Measurements from ENCODE around the gene TFEB. TPM values are rescaled to one million over a fixed set of nuclear protein-coding genes. Genes with fewer than 3 reads are reported as not detected.

TFEB gene
- total and polyA plus RNA-seq, 2 of the 8 experiments (the other 6 are each of a cell fraction or from before 2014, with no cell fraction given), result 2.3 to 6.7 TPM

- H2AK5ac ChIP-seq (ENCODE audit: low read depth, low read length), result no peak overlapping the region
- H2BK20ac ChIP-seq (ENCODE audit: low read length), result no peak overlapping the region
- H3K23me2 ChIP-seq (ENCODE audit: low read depth, low read length), result no peaks in the 10 kb centered on the region
- no peaks in the 10 kb centered on the region for H3K36me3 ChIP-seq (ENCODE audit: control insufficient read depth in 2 of 4, insufficient read depth in 4 of 4, low read length in 3 of 4)
- H3K79me2 ChIP-seq (ENCODE audit: control insufficient read depth in 1 of 2, insufficient read depth in 2 of 2, low read length in 2 of 2), result no peaks in the 10 kb centered on the region
- FAIRE-seq (no peak), DNase-seq (ENCODE audit: low read depth in 1 of 2, low spot score in 2 of 2) (no peak)
- no peak overlapping the region for H3K4me2 ChIP-seq (ENCODE audit: insufficient read depth in 1 of 2, low read depth in 2 of 2, low read length in 2 of 2)
- no peak overlapping the region for H3K4ac ChIP-seq (replicated peaks; ENCODE audit: insufficient read length, low read depth, low read length)
- H3K23ac ChIP-seq (ENCODE audit: insufficient read length), result no peak overlapping the region
- 0 out of 2 replicates have a peak, but pooled peaks cover 2% of the 10 kb centered on the region for H3K79me1 ChIP-seq (ENCODE audit: low read depth, low read length)
- peak overlapping the region; percentile 95 for H2BK15ac ChIP-seq (ENCODE audit: low read length)
- no peak overlapping the region for H3K9ac ChIP-seq (replicated peaks in 1 of 4; ENCODE audit: extremely low read depth in 1 of 4, low read depth in 3 of 4, low read length in 3 of 4)
- H2BK5ac ChIP-seq (ENCODE audit: low read depth, low read length), result peak overlapping the region; percentile 75; the same call in 1 of the 2 replicates
- no peak overlapping the region for H3K4me3 ChIP-seq (ENCODE audit: extremely low read depth in 1 of 4, insufficient read depth in 2 of 4, low read depth in 3 of 4, low read length in 4 of 4)
- no peak overlapping the region; the same call in 1 of the 2 replicates for H4K8ac ChIP-seq (ENCODE audit: extremely low read depth, insufficient read depth, low read length)
- no peaks in the 10 kb centered on the region for H3K9me3 ChIP-seq (ENCODE audit: insufficient read depth in 2 of 2, low read depth in 1 of 2, low read length in 1 of 2)
- TF ChIP-seq RAD21 (IDR thresholded peaks at IDR 0.05 in 1 of 2, conservative IDR thresholded peaks at IDR 0.05 in 1 of 2; ENCODE audit: low read depth in 2 of 2, low read length in 2 of 2) (peak in 1 of 2 experiments; percentile 27; a peak in 2 of 4 replicates), JUND (IDR thresholded peaks at IDR 0.05; ENCODE audit: low read length) (no peak)
- TF ChIP-seq, protein P1, sequence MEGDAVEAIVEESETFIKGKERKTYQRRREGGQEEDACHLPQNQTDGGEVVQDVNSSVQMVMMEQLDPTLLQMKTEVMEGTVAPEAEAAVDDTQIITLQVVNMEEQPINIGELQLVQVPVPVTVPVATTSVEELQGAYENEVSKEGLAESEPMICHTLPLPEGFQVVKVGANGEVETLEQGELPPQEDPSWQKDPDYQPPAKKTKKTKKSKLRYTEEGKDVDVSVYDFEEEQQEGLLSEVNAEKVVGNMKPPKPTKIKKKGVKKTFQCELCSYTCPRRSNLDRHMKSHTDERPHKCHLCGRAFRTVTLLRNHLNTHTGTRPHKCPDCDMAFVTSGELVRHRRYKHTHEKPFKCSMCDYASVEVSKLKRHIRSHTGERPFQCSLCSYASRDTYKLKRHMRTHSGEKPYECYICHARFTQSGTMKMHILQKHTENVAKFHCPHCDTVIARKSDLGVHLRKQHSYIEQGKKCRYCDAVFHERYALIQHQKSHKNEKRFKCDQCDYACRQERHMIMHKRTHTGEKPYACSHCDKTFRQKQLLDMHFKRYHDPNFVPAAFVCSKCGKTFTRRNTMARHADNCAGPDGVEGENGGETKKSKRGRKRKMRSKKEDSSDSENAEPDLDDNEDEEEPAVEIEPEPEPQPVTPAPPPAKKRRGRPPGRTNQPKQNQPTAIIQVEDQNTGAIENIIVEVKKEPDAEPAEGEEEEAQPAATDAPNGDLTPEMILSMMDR (IDR thresholded peaks at IDR 0.05; ENCODE audit: control extremely low read depth in 1 of 3, insufficient read depth in 1 of 3, low read depth in 1 of 3, low read length in 3 of 3), result peak in 2 of 3 experiments; percentile 32 to 36; a peak in 2 of 4 replicates
- H2AFZ ChIP-seq (ENCODE audit: low read length), result no peak overlapping the region
- no peak overlapping the region for H4K91ac ChIP-seq (replicated peaks; ENCODE audit: insufficient read length, low read length)
- POLR2A ChIA-PET (ENCODE audit: partially characterized antibody), result interaction anchor here (1.7 kb wide), 1 partner anchor 15 kb away, joined by 4 read pairs; no protein-coding TSS in a partner anchor
- H4K5ac ChIP-seq (ENCODE audit: insufficient read length, low read depth, low read length), result no peak overlapping the region
- H2BK12ac ChIP-seq (ENCODE audit: low read depth, low read length), result peak overlapping the region; percentile 92; the same call in 1 of the 2 replicates
- H2BK120ac ChIP-seq (replicated peaks; ENCODE audit: low read depth, low read length), result no peak overlapping the region
- no peak overlapping the region for H3K14ac ChIP-seq (ENCODE audit: insufficient read length)
- no peak overlapping the region for H3K56ac ChIP-seq (replicated peaks; ENCODE audit: insufficient read length, low read depth, low read length)
- CTCF ChIA-PET (ENCODE audit: partially characterized antibody), result interaction anchor here (0.6 to 12.5 kb wide), 14 partner anchors 8 to 726 kb away, joined by 3 to 181 read pairs (median 4); partner anchors contain the start of gene TOMM6
- H3K27me3 ChIP-seq (replicated peaks in 1 of 4; ENCODE audit: control insufficient read depth in 3 of 4, extremely low read depth in 1 of 4, insufficient read depth in 3 of 4, low read length in 3 of 4), result no peaks in the 10 kb centered on the region; a peak in 2 of 7 replicates
- H4K20me1 ChIP-seq (replicated peaks in 1 of 2; ENCODE audit: control insufficient read depth in 1 of 2, insufficient read depth in 2 of 2, low read length in 2 of 2), result peaks cover 0 to 3% of the 10 kb centered on the region in 2 experiments
- peak overlapping the region; percentile 83; the same call in 1 of the 2 replicates for H3K18ac ChIP-seq (ENCODE audit: extremely low read depth, low read length)
- WGBS, 2 experiments (ENCODE audit: extremely low coverage in 1 of 2, insufficient coverage in 1 of 2, insufficient read length in 1 of 2, insufficient replicate concordance in 2 of 2, low coverage in 1 of 2, low lambda C conversion rate in 2 of 2, missing lambda C conversion rate in 1 of 2), result 72% methylated on average over 20 of the region's 20 CpGs; no CpG with 5 or more reads in 1 of the 2 experiments
- peaks cover 0 to 8% (median 2%) of the 10 kb centered on the region in 4 experiments; a peak in 5 of 7 replicates for H3K4me1 ChIP-seq (replicated peaks in 1 of 4; ENCODE audit: control insufficient read depth in 3 of 4, insufficient read depth in 4 of 4, low read length in 3 of 4)
- no peak overlapping the region for H3K27ac ChIP-seq (ENCODE audit: low read depth, low read length)
Measured at GRCh38 chr6:41700463-41701347, 34.7 kb downstream of the TFEB start.
